Measurements from ENCODE around the gene INPP5A.
"Not testable (repeated sequence)": the region's sequence is repeated elsewhere in the genome, so short reads cannot be mapped to it uniquely, and the experiment has no call there.

INPP5A gene

GRCh38 chr10:132692311-132692710 lies 154.7 kb downstream of the INPP5A start:
- no peak for DNase-seq (ENCODE audit: low spot score)

- DNase-seq (ENCODE audit: low spot score), result no peak
Observed at GRCh38 chr10:132693676-132694075, 156.1 kb downstream of the INPP5A start.

- no peak for DNase-seq (ENCODE audit: low spot score)
Observed at GRCh38 chr10:132696204-132696603, 158.6 kb downstream of the INPP5A start.

GRCh38 chr10:132696728-132697577 lies 159.4 kb downstream of the INPP5A start:
- DNase-seq (ENCODE audit: low spot score), result no peak

- no peak for DNase-seq (ENCODE audit: low spot score)
Observed at GRCh38 chr10:132697578-132698200, 160.1 kb downstream of the INPP5A start.

GRCh38 chr10:132698211-132698751 lies 160.7 kb downstream of the INPP5A start:
- no peak for DNase-seq (ENCODE audit: low spot score)

GRCh38 chr10:132698761-132699391 lies 161.3 kb downstream of the INPP5A start:
- DNase-seq (ENCODE audit: low spot score), result no peak

GRCh38 chr10:132699411-132700155 lies 162.0 kb downstream of the INPP5A start:
- no peak for DNase-seq (ENCODE audit: low spot score)

GRCh38 chr10:132700156-132701098 lies 162.8 kb downstream of the INPP5A start:
- no peak for DNase-seq (ENCODE audit: low spot score)

- DNase-seq (ENCODE audit: low spot score), result no peak
Observed at GRCh38 chr10:132701099-132701845, 163.7 kb downstream of the INPP5A start.

GRCh38 chr10:132701846-132702190 lies 164.2 kb downstream of the INPP5A start:
- no peak for DNase-seq (ENCODE audit: low spot score)

GRCh38 chr10:132702601-132703418 lies 165.2 kb downstream of the INPP5A start:
- DNase-seq (ENCODE audit: low spot score), result no peak

- DNase-seq (ENCODE audit: low spot score), result no peak
Observed at GRCh38 chr10:132703419-132704007, 165.9 kb downstream of the INPP5A start.

- no peak for DNase-seq (ENCODE audit: low spot score)
Observed at GRCh38 chr10:132704008-132704814, 166.6 kb downstream of the INPP5A start.

GRCh38 chr10:132704815-132705064 lies 167.2 kb downstream of the INPP5A start:
- not testable (repeated sequence) for DNase-seq (ENCODE audit: low spot score)

GRCh38 chr10:132705173-132705572 lies 167.6 kb downstream of the INPP5A start:
- no peak for DNase-seq (ENCODE audit: low spot score)

GRCh38 chr10:132705943-132706342 lies 168.4 kb downstream of the INPP5A start:
- no peak for DNase-seq (ENCODE audit: low spot score)

- DNase-seq (ENCODE audit: low spot score), result no peak
Observed at GRCh38 chr10:132706701-132707100, 169.1 kb downstream of the INPP5A start.

All from COLO829 (cell line).